DND-41 (cell line): ENCODE data around the gene SLC2A1.

Source experiments
- ATAC-seq: fragments of 200-7000 bp; cut with Tn5 transposase; 3 replicates; pipeline ENCODE4 v1.9.1; 2021; ENCODE audit warnings: low read depth; ENCODE audit not compliant: insufficient read depth
- DNase-seq: peaks from one replicate; pipeline ENCODE4 v3.0.0-alpha.2; 2020
- H2AFZ ChIP-seq: 2 replicates; pipeline ENCODE4 v1.6.0; 2012; ENCODE audit warnings: low read depth, low read length
- H3K27ac ChIP-seq: 2 replicates; pipeline ENCODE4 v1.5.1; 2012; ENCODE audit warnings: low read length, inconsistent platforms
- H3K27me3 ChIP-seq: fragments of 200-600 bp; sonication (generic); 2 replicates; pipeline ENCODE4 v1.6.0; 2012; ENCODE audit warnings: low read length, mild to moderate bottlenecking, inconsistent platforms; ENCODE audit not compliant: insufficient read depth, poor library complexity
- H3K36me3 ChIP-seq: 2 replicates; pipeline ENCODE4 v1.5.1; 2012; ENCODE audit warnings: low read length, inconsistent platforms; ENCODE audit not compliant: insufficient read depth
- H3K4me1 ChIP-seq: 2 replicates; pipeline ENCODE4 v1.5.1; 2012; ENCODE audit warnings: mild to moderate bottlenecking, low read length; ENCODE audit not compliant: insufficient read depth
- H3K4me2 ChIP-seq: 2 replicates; pipeline ENCODE4 v1.6.0; 2012; ENCODE audit warnings: mild to moderate bottlenecking, moderate library complexity, low read length, inconsistent platforms; ENCODE audit not compliant: insufficient read depth
- H3K4me3 ChIP-seq, 2 experiments: fragments of 200-600 bp in 1 of 2; shearing (Covaris generic) in 1 of 2; 2 replicates each; pipeline ENCODE4 v1.5.1; 2012 to 2016; ENCODE audit warnings: inconsistent platforms in 2 of 2, low read length in 2 of 2, mild to moderate bottlenecking in 2 of 2, low read depth in 1 of 2, moderate library complexity in 1 of 2
- H3K79me2 ChIP-seq: 2 replicates; pipeline ENCODE4 v1.6.0; 2012; ENCODE audit warnings: low read length, inconsistent platforms; ENCODE audit not compliant: insufficient read depth
- H3K9ac ChIP-seq: 2 replicates; pipeline ENCODE4 v1.6.0; 2012; ENCODE audit warnings: low read depth, mild to moderate bottlenecking, inconsistent platforms, low read length, moderate library complexity
- H3K9me3 ChIP-seq: 2 replicates; pipeline ENCODE4 v1.5.1; 2012; ENCODE audit warnings: low read length, moderate library complexity, mild to moderate bottlenecking, inconsistent platforms; ENCODE audit not compliant: insufficient read depth, severe bottlenecking
- H4K20me1 ChIP-seq: 2 replicates; pipeline ENCODE4 v1.6.0; 2012; ENCODE audit warnings: low read length; ENCODE audit not compliant: insufficient read depth
- CTCF ChIP-seq: IDR thresholded peaks from 2 replicates; pipeline ENCODE4 v1.5.1; 2012; ENCODE audit warnings: borderline replicate concordance, low read length, moderate library complexity, mild to moderate bottlenecking; ENCODE audit not compliant: poor library complexity, severe bottlenecking; ENCODE audit errors: extremely low read depth
- EZH2 ChIP-seq: IDR thresholded peaks from 3 replicates; pipeline ENCODE4 v1.6.1; 2012; ENCODE audit warnings: borderline replicate concordance, low read depth, mild to moderate bottlenecking, moderate library complexity, low read length, inconsistent platforms; ENCODE audit not compliant: severe bottlenecking

Gene SLC2A1

GRCh38 chr1:42996384-42996970 is 37.8 kb upstream of the SLC2A1 start:
- no peak overlapping the region for H3K4me3 ChIP-seq
- no peak for ATAC-seq
- H3K79me2 ChIP-seq: no peaks in the 10 kb centered on the region
- H3K9me3 ChIP-seq: no peaks in the 10 kb centered on the region
- H3K9ac ChIP-seq: no peak overlapping the region
- H3K4me1 ChIP-seq: no peaks in the 10 kb centered on the region
- H3K27ac ChIP-seq: no peak overlapping the region
- H3K36me3 ChIP-seq: no peaks in the 10 kb centered on the region
- no peaks in the 10 kb centered on the region for H4K20me1 ChIP-seq
- no peak overlapping the region for H2AFZ ChIP-seq
- DNase-seq: no peak
- no peak overlapping the region for H3K4me2 ChIP-seq
- H3K27me3 ChIP-seq: peaks cover 9% of the 10 kb centered on the region
- no peak for TF ChIP-seq CTCF
- TF ChIP-seq EZH2: no peak

DNA sequence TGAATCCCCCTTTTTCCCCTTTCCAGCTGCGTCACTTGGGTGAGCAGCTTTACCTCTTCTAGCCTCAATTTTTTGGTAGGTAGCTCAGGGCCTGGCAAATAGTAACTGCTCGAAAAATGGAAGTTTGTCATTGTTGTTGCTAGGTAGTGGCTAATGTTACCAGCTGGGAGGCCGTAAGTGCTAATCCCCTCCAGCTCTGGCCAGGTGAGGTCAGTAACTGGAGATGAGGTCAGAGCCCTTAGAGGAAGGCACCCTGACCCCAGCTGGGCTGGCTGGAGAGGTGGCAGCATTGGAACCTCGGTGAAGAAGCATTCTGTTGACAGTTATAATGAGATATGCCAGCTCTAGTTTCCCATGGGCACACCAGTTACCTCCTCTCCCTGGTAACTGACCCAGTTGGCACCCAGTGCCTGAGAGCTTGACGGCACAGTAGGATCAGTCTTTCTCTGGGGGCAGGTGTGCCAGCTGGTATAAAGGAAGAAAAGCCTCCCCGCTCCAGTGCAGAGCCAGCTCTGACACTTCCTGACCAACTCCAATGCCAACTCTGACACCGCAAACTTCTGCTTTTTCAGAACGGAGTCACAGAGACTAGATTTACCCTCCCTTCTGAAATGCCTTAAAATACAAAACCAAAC is 35.0 kb upstream of the SLC2A1 start:
- no peaks in the 10 kb centered on the region for H3K9me3 ChIP-seq
- H3K36me3 ChIP-seq: no peaks in the 10 kb centered on the region
- no peak overlapping the region for H3K4me3 ChIP-seq
- H2AFZ ChIP-seq: no peak overlapping the region
- DNase-seq (no peak), ATAC-seq (no peak)
- no peaks in the 10 kb centered on the region for H4K20me1 ChIP-seq
- H3K9ac ChIP-seq: no peak overlapping the region
- H3K27ac ChIP-seq: no peak overlapping the region
- no peak overlapping the region for H3K4me2 ChIP-seq
- no peaks in the 10 kb centered on the region for H3K4me1 ChIP-seq
- H3K27me3 ChIP-seq: peaks cover 6% of the 10 kb centered on the region
- no peaks in the 10 kb centered on the region for H3K79me2 ChIP-seq
- TF ChIP-seq CTCF (no peak), EZH2 (no peak)

GRCh38 chr1:42992054-42992571 is 33.4 kb upstream of the SLC2A1 start:
- Histone ChIP-seq H3K27me3 (peaks cover 6% of the 10 kb centered on the region), H3K9me3 (no peaks in the 10 kb centered on the region), H2AFZ (no peak overlapping the region), H4K20me1 (no peaks in the 10 kb centered on the region), H3K4me1 (no peaks in the 10 kb centered on the region), H3K79me2 (no peaks in the 10 kb centered on the region), H3K4me3 (no peak overlapping the region), H3K9ac (no peak overlapping the region), H3K36me3 (no peaks in the 10 kb centered on the region), H3K4me2 (no peak overlapping the region), H3K27ac (no peak overlapping the region)
- ATAC-seq (no peak), DNase-seq (no peak)
- no peak for TF ChIP-seq CTCF
- TF ChIP-seq EZH2: no peak
